Stimulated activated naive CD8-positive, alpha-beta T cell treated with anti-CD3 and anti-CD28 coated beads, Interleukin-15, amount 100 ng/mL, for 72 hours (primary cell): ENCODE measurements around the gene NIPAL3.

Experiments used
- ATAC-seq: fragments of 150-1000 bp; cut with Tn5 transposase; 2 replicates; pipeline ENCODE4 v1.10.0; 2021; ENCODE audit warnings: mild to moderate bottlenecking, moderate library complexity
- DNase-seq, 2 donors: peaks; one replicate each; pipeline ENCODE4 v3.0.0; 2021 to 2022
- H3K27ac Mint-ChIP-seq, 2 donors: one replicate each; pipeline ENCODE4 v1.8.0; 2022; ENCODE audit warnings: mild to moderate bottlenecking in 2 of 2, mixed read lengths in 2 of 2, moderate library complexity in 2 of 2
- H3K27me3 Mint-ChIP-seq: one replicate; pipeline ENCODE4 v1.8.0; 2022; ENCODE audit warnings: mixed read lengths
- H3K4me1 Mint-ChIP-seq: one replicate; pipeline ENCODE4 v1.8.0; 2022; ENCODE audit warnings: mild to moderate bottlenecking, mixed read lengths
- H3K4me3 Mint-ChIP-seq, 2 donors: one replicate each; pipeline ENCODE4 v1.8.0; 2022; ENCODE audit warnings: mild to moderate bottlenecking in 2 of 2, mixed read lengths in 2 of 2, moderate library complexity in 1 of 2
- H3K9me3 Mint-ChIP-seq, 2 donors: one replicate each; pipeline ENCODE4 v1.8.0; 2022; ENCODE audit warnings: mixed read lengths in 2 of 2

Gene NIPAL3

GRCh38 chr1:24415334-24415909, at the start of gene NIPAL3:
NIPAL3 (plus strand) TSS chr1:24415802; CDS start chr1:24419548, 3,746 bp downstream.
- Mint-ChIP-seq H3K4me1 (peaks cover 74% of the 10 kb centered on the region), H3K9me3 (no peaks in the 10 kb centered on the region), H3K4me3 (peak within 1 kb of the TSS; percentile 95 to 98), H3K27ac (peak within 1 kb of the TSS; percentile 91 to 96), H3K27me3 (no peaks in the 10 kb centered on the region)
- peak; percentile 94 for ATAC-seq
- peak; percentile 97 to 99 for DNase-seq

GRCh38 chr1:24366707-24367106, 48.9 kb upstream of the NIPAL3 start:
- H3K4me1 Mint-ChIP-seq: peaks cover 28% of the 10 kb centered on the region
- H3K9me3 Mint-ChIP-seq: no peaks in the 10 kb centered on the region
- DNase-seq (no peak), ATAC-seq (no peak)
- no peak overlapping the region for H3K27ac Mint-ChIP-seq
- no peaks in the 10 kb centered on the region for H3K27me3 Mint-ChIP-seq
- no peak overlapping the region for H3K4me3 Mint-ChIP-seq

GRCh38 chr1:24369199-24369598, 46.4 kb upstream of the NIPAL3 start:
- Mint-ChIP-seq H3K27me3 (no peaks in the 10 kb centered on the region), H3K4me1 (peaks cover 25% of the 10 kb centered on the region), H3K4me3 (no peak overlapping the region), H3K9me3 (no peaks in the 10 kb centered on the region), H3K27ac (no peak overlapping the region)
- ATAC-seq (no peak), DNase-seq (no peak)

GRCh38 chr1:24369801-24370200, 45.8 kb upstream of the NIPAL3 start:
- Mint-ChIP-seq H3K27ac (no peak overlapping the region), H3K9me3 (no peaks in the 10 kb centered on the region), H3K27me3 (no peaks in the 10 kb centered on the region), H3K4me3 (no peak overlapping the region), H3K4me1 (peaks cover 19% of the 10 kb centered on the region)
- DNase-seq: no peak
- ATAC-seq: no peak

GRCh38 chr1:24373044-24373443, 42.6 kb upstream of the NIPAL3 start:
- H3K4me1 Mint-ChIP-seq: no peaks in the 10 kb centered on the region
- no peak overlapping the region for H3K27ac Mint-ChIP-seq
- no peak overlapping the region for H3K4me3 Mint-ChIP-seq
- no peak for ATAC-seq
- DNase-seq: no peak
- H3K9me3 Mint-ChIP-seq: no peaks in the 10 kb centered on the region
- no peaks in the 10 kb centered on the region for H3K27me3 Mint-ChIP-seq

- Mint-ChIP-seq H3K4me1 (no peaks in the 10 kb centered on the region), H3K4me3 (no peak overlapping the region), H3K27ac (peak overlapping the region in 1 of 2 donors; percentile 22), H3K27me3 (no peaks in the 10 kb centered on the region), H3K9me3 (no peaks in the 10 kb centered on the region)
- DNase-seq (no peak), ATAC-seq (no peak)
Measured at GRCh38 chr1:24373710-24374109, 41.9 kb upstream of the NIPAL3 start.

- H3K27ac Mint-ChIP-seq: peak overlapping the region in 1 of 2 donors; percentile 27
- H3K27me3 Mint-ChIP-seq: no peaks in the 10 kb centered on the region
- H3K9me3 Mint-ChIP-seq: no peaks in the 10 kb centered on the region
- no peaks in the 10 kb centered on the region for H3K4me1 Mint-ChIP-seq
- DNase-seq: no peak
- H3K4me3 Mint-ChIP-seq: no peak overlapping the region
- no peak for ATAC-seq
Measured at GRCh38 chr1:24374891-24375786, 40.5 kb upstream of the NIPAL3 start.

GRCh38 chr1:24379733-24380315, 35.8 kb upstream of the NIPAL3 start:
- H3K4me1 Mint-ChIP-seq: peaks cover 10% of the 10 kb centered on the region
- H3K27me3 Mint-ChIP-seq: no peaks in the 10 kb centered on the region
- ATAC-seq (no peak), DNase-seq (no peak)
- no peak overlapping the region for H3K27ac Mint-ChIP-seq
- H3K9me3 Mint-ChIP-seq: no peaks in the 10 kb centered on the region
- no peak overlapping the region for H3K4me3 Mint-ChIP-seq

- Mint-ChIP-seq H3K4me3 (no peak overlapping the region), H3K27me3 (no peaks in the 10 kb centered on the region), H3K4me1 (peaks cover 17% of the 10 kb centered on the region), H3K27ac (no peak overlapping the region), H3K9me3 (no peaks in the 10 kb centered on the region)
- DNase-seq: no peak
- ATAC-seq: no peak
Measured at GRCh38 chr1:24380508-24380907, 35.1 kb upstream of the NIPAL3 start.

GRCh38 chr1:24381256-24381655, 34.3 kb upstream of the NIPAL3 start:
- DNase-seq: no peak
- H3K27me3 Mint-ChIP-seq: no peaks in the 10 kb centered on the region
- H3K27ac Mint-ChIP-seq: no peak overlapping the region
- no peaks in the 10 kb centered on the region for H3K9me3 Mint-ChIP-seq
- ATAC-seq: no peak
- H3K4me3 Mint-ChIP-seq: no peak overlapping the region
- H3K4me1 Mint-ChIP-seq: peaks cover 25% of the 10 kb centered on the region

GRCh38 chr1:24382165-24382577, 33.4 kb upstream of the NIPAL3 start:
- no peak for ATAC-seq
- H3K27ac Mint-ChIP-seq: no peak overlapping the region
- no peaks in the 10 kb centered on the region for H3K27me3 Mint-ChIP-seq

GRCh38 chr1:24383381-24383940, 32.1 kb upstream of the NIPAL3 start:
- no peak for ATAC-seq
- Mint-ChIP-seq H3K9me3 (no peaks in the 10 kb centered on the region), H3K27ac (no peak overlapping the region)

More at GRCh38 chr1:24382165-24382577, 33.4 kb upstream of the NIPAL3 start:
- Mint-ChIP-seq H3K4me3 (no peak overlapping the region), H3K4me1 (peaks cover 31% of the 10 kb centered on the region), H3K9me3 (no peaks in the 10 kb centered on the region)
- DNase-seq: no peak

GRCh38 chr1:24384251-24385090, 31.1 kb upstream of the NIPAL3 start:
- H3K27me3 Mint-ChIP-seq: no peaks in the 10 kb centered on the region

More at GRCh38 chr1:24383381-24383940, 32.1 kb upstream of the NIPAL3 start:
- no peak overlapping the region for H3K4me3 Mint-ChIP-seq
- peaks cover 31% of the 10 kb centered on the region for H3K4me1 Mint-ChIP-seq
- H3K27me3 Mint-ChIP-seq: no peaks in the 10 kb centered on the region
- no peak for DNase-seq

GRCh38 chr1:24385160-24385940, 30.3 kb upstream of the NIPAL3 start:
- peak; percentile 84 for ATAC-seq
- no peaks in the 10 kb centered on the region for H3K9me3 Mint-ChIP-seq
- peaks cover 37% of the 10 kb centered on the region for H3K4me1 Mint-ChIP-seq
- no peaks in the 10 kb centered on the region for H3K27me3 Mint-ChIP-seq
- peak; percentile 19 to 42 for DNase-seq
- H3K4me3 Mint-ChIP-seq: peak overlapping the region; percentile 27 to 46
- H3K27ac Mint-ChIP-seq: peak overlapping the region in 1 of 2 donors; percentile 35

More at GRCh38 chr1:24384251-24385090, 31.1 kb upstream of the NIPAL3 start:
- H3K9me3 Mint-ChIP-seq: no peaks in the 10 kb centered on the region
- H3K4me1 Mint-ChIP-seq: peaks cover 31% of the 10 kb centered on the region
- DNase-seq (peak; percentile 33 to 62), ATAC-seq (peak; percentile 93)
- H3K4me3 Mint-ChIP-seq: peak overlapping the region; percentile 18 to 58
- H3K27ac Mint-ChIP-seq: peak overlapping the region; percentile 31 to 53
